GM21737 (cell line): ENCODE measurements around the gene ZNF618.

Source experiments
- ATAC-seq: cut with Tn5 transposase; IDR thresholded peaks from one replicate; pipeline ENCODE4 v1.9.1; 2021; ENCODE audit warnings: mild to moderate bottlenecking, moderate library complexity; ENCODE audit not compliant: unreplicated experiment

The ZNF618 gene

GRCh38 chr9:113910036-113910639 lies 34.0 kb downstream of the ZNF618 start:
- no peak for ATAC-seq

GRCh38 chr9:113911850-113912557 lies 35.9 kb downstream of the ZNF618 start:
- ATAC-seq: no peak

- ATAC-seq: no peak
Measured at GRCh38 chr9:113912816-113913215, 36.7 kb downstream of the ZNF618 start.

- no peak for ATAC-seq
Measured at GRCh38 chr9:113913426-113914195, 37.5 kb downstream of the ZNF618 start.

GRCh38 chr9:113914517-113914916 lies 38.4 kb downstream of the ZNF618 start:
- ATAC-seq: no peak

GRCh38 chr9:113915817-113916434 lies 39.8 kb downstream of the ZNF618 start:
- ATAC-seq: no peak

GRCh38 chr9:113916931-113917330 lies 40.8 kb downstream of the ZNF618 start:
- ATAC-seq: no peak

- ATAC-seq: no peak
Measured at GRCh38 chr9:113918697-113919350, 42.7 kb downstream of the ZNF618 start.

GRCh38 chr9:113919382-113919781 lies 43.3 kb downstream of the ZNF618 start:
- no peak for ATAC-seq

- ATAC-seq: no peak
Measured at GRCh38 chr9:113919871-113920270, 43.8 kb downstream of the ZNF618 start.

- no peak for ATAC-seq
Measured at GRCh38 chr9:113920872-113921271, 44.8 kb downstream of the ZNF618 start.

- no peak for ATAC-seq
Measured at GRCh38 chr9:113921396-113921925, 45.4 kb downstream of the ZNF618 start.

- ATAC-seq: no peak
Measured at GRCh38 chr9:113922160-113922559, 46.1 kb downstream of the ZNF618 start.

GRCh38 chr9:113926211-113926610 lies 50.1 kb downstream of the ZNF618 start:
- ATAC-seq: no peak

GRCh38 chr9:113927277-113927676 lies 51.2 kb downstream of the ZNF618 start:
- ATAC-seq: no peak

GRCh38 chr9:113928269-113928668 lies 52.2 kb downstream of the ZNF618 start:
- ATAC-seq: no peak

- no peak for ATAC-seq
Measured at GRCh38 chr9:113929634-113930389, 53.7 kb downstream of the ZNF618 start.

GRCh38 chr9:113930390-113930783 lies 54.3 kb downstream of the ZNF618 start:
- no peak for ATAC-seq

- no peak for ATAC-seq
Measured at GRCh38 chr9:113931140-113931539, 55.0 kb downstream of the ZNF618 start.

GRCh38 chr9:113931777-113932176 lies 55.7 kb downstream of the ZNF618 start:
- ATAC-seq: no peak
